ENCODE measurements around the gene NTF3. TPM values are rescaled to one million over a fixed set of nuclear protein-coding genes. Genes with fewer than 3 reads are reported as not detected.

The NTF3 gene
- total RNA-seq, 1 donor from 2014 or later = 1.1 TPM

- intact Hi-C loops (cut with DNase I) = no loop called here
- no peak for ATAC-seq (ENCODE audit: poor library complexity)
- no peak for DNase-seq
Measured at GRCh38 chr12:5478081-5478706, 46.3 kb downstream of the NTF3 start.

- DNase-seq (no peak), ATAC-seq (ENCODE audit: poor library complexity) (no peak)
- intact Hi-C loops (cut with DNase I) = no loop called here
Measured at GRCh38 chr12:5479761-5480160, 47.9 kb downstream of the NTF3 start.

- ATAC-seq (ENCODE audit: poor library complexity) (no peak), DNase-seq (no peak)
- intact Hi-C loops (cut with DNase I) = no loop called here
Measured at GRCh38 chr12:5480218-5480937, 48.5 kb downstream of the NTF3 start.

GRCh38 chr12:5480938-5481303 lies 49.0 kb downstream of the NTF3 start:
- ATAC-seq (ENCODE audit: poor library complexity) = no peak
- intact Hi-C loops (cut with DNase I) = no loop called here

GRCh38 chr12:5481645-5482044 lies 49.7 kb downstream of the NTF3 start:
- intact Hi-C loops (cut with DNase I) = no loop called here
- ATAC-seq (ENCODE audit: poor library complexity) = no peak

More at GRCh38 chr12:5480938-5481303, 49.0 kb downstream of the NTF3 start:
- DNase-seq = no peak

GRCh38 chr12:5484426-5484825 lies 52.5 kb downstream of the NTF3 start:
- no peak for ATAC-seq (ENCODE audit: poor library complexity)
- intact Hi-C loops (cut with DNase I) = no loop called here
- no peak for DNase-seq

More at GRCh38 chr12:5481645-5482044, 49.7 kb downstream of the NTF3 start:
- no peak for DNase-seq

GRCh38 chr12:5485454-5485853 lies 53.5 kb downstream of the NTF3 start:
- ATAC-seq (ENCODE audit: poor library complexity) (no peak), DNase-seq (no peak)
- intact Hi-C loops (cut with DNase I) = no loop called here

- intact Hi-C loops (cut with DNase I) = no loop called here
- ATAC-seq (ENCODE audit: poor library complexity) (no peak), DNase-seq (no peak)
Measured at GRCh38 chr12:5487076-5487475, 55.2 kb downstream of the NTF3 start.

GRCh38 chr12:5487948-5488625 lies 56.2 kb downstream of the NTF3 start:
- intact Hi-C loops (cut with DNase I) = no loop called here
- ATAC-seq (ENCODE audit: poor library complexity) (no peak), DNase-seq (no peak)

- intact Hi-C loops (cut with DNase I) = no loop called here
- DNase-seq (no peak), ATAC-seq (ENCODE audit: poor library complexity) (peak; percentile 47)
Measured at GRCh38 chr12:5488626-5488955, 56.7 kb downstream of the NTF3 start.

- no peak for ATAC-seq (ENCODE audit: poor library complexity)
- no peak for DNase-seq
- intact Hi-C loops (cut with DNase I) = no loop called here
Measured at GRCh38 chr12:5489017-5489416, 57.1 kb downstream of the NTF3 start.

GRCh38 chr12:5489760-5490406 lies 58.0 kb downstream of the NTF3 start:
- ATAC-seq (ENCODE audit: poor library complexity) (peak; percentile 26), DNase-seq (no peak)
- intact Hi-C loops (cut with DNase I) = no loop called here

GRCh38 chr12:5492562-5492961 lies 60.7 kb downstream of the NTF3 start:
- ATAC-seq (ENCODE audit: poor library complexity) (no peak), DNase-seq (no peak)
- intact Hi-C loops (cut with DNase I) = no loop called here

- DNase-seq (no peak), ATAC-seq (ENCODE audit: poor library complexity) (no peak)
- intact Hi-C loops (cut with DNase I) = no loop called here
Measured at GRCh38 chr12:5493018-5493417, 61.1 kb downstream of the NTF3 start.

- DNase-seq (no peak), ATAC-seq (ENCODE audit: poor library complexity) (no peak)
- intact Hi-C loops (cut with DNase I) = no loop called here
Measured at GRCh38 chr12:5494343-5494742, 62.4 kb downstream of the NTF3 start.

GRCh38 chr12:5497329-5498053 lies 65.6 kb downstream of the NTF3 start:
- DNase-seq = no peak
- intact Hi-C loops (cut with DNase I) = no loop called here
- ATAC-seq (ENCODE audit: poor library complexity) = peak; percentile 43

- no peak for DNase-seq
- ATAC-seq (ENCODE audit: poor library complexity) = no peak
- intact Hi-C loops (cut with DNase I) = no loop called here
Measured at GRCh38 chr12:5498076-5498475, 66.2 kb downstream of the NTF3 start.

- ATAC-seq (ENCODE audit: poor library complexity) (no peak), DNase-seq (no peak)
- intact Hi-C loops (cut with DNase I) = no loop called here
Measured at GRCh38 chr12:5498806-5499205, 66.9 kb downstream of the NTF3 start.

All from Right ventricle myocardium superior (tissue), 1 donor.